ENCODE data around the gene RAB37. TPM values are rescaled to one million over a fixed set of nuclear protein-coding genes. Genes with fewer than 3 reads are reported as not detected.

Gene RAB37
- polyA plus RNA-seq, 1 of the 3 experiments (the other 2 are of a cell fraction) = 0.25 TPM

DNA sequence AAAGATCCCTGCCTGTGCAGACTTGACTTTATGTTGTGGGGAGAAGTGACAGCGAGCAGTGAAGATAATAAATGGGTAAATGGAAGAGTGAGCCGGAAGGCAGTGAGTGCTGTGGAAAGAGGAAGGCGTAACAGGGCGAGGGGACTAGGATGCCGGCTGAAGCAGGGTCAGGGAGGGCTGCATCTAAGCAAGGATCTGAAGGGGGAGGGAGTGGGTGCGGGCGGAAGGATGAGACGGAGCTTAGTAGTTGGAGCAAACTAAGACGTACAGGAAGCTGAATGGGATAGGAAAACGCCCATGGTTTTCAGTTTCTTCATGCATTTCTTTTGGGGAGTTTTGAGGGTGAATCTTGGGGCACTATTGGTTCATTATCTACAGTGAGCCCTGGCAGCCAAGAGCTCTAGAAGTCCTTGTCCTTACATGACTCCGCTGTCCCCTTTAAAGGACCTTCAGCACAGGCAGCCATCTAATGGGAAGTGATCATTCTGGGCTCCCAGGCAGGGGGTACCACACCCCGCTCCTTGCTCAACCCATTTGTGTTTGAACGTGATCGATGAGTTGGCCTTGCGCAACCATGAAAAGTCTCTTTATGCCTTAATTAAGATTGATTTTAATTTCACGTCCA, 49.5 kb downstream of the RAB37 start:
- H3K79me2 ChIP-seq (ENCODE audit: insufficient read depth) = no peaks in the 10 kb centered on the region; the same call in 1 of the 2 replicates
- H3F3A ChIP-seq (replicated peaks; ENCODE audit: insufficient read depth) = no peaks in the 10 kb centered on the region
- no peak for DNase-seq
- ChIA-PET CTCF (interaction anchor here (1.1 to 98.1 kb wide), 6 partner anchors 15 to 129 kb away, joined by 3 to 3869 read pairs (median 231); partner anchors contain the start of genes FDXR, GRIN2C and NHERF1), POLR2A (no interaction called here)
- no peak overlapping the region for H3K9ac ChIP-seq
- no peaks in the 10 kb centered on the region; a peak in 1 of 4 replicates for H3K4me1 ChIP-seq (ENCODE audit: control insufficient read depth in 1 of 2, insufficient read depth in 2 of 2, low read depth in 1 of 2, low read length in 1 of 2)
- no peak overlapping the region for H2AFZ ChIP-seq (ENCODE audit: low read depth)
- H3K36me3 ChIP-seq (replicated peaks in 1 of 2; ENCODE audit: control insufficient read depth in 1 of 2, insufficient read depth in 2 of 2, low read length in 1 of 2) = peaks cover 14 to 24% of the 10 kb centered on the region in 2 experiments
- no peak overlapping the region for H3K4me3 ChIP-seq (ENCODE audit: low read depth in 2 of 2, low read length in 1 of 2)
- H3K9me2 ChIP-seq = no peaks in the 10 kb centered on the region
- TF ChIP-seq TAF1 (IDR thresholded peaks at IDR 0.05; ENCODE audit: borderline replicate concordance, low read depth, low read length) (no peak), SMC3 (IDR thresholded peaks at IDR 0.05; ENCODE audit: low read depth, low read length) (no peak), RFX5 (IDR thresholded peaks at IDR 0.05; ENCODE audit: low read length) (no peak), YY1 (IDR thresholded peaks at IDR 0.05; ENCODE audit: low read depth) (no peak), FOSL2 (IDR thresholded peaks at IDR 0.05; ENCODE audit: borderline replicate concordance, low read depth) (no peak), MXI1 (IDR thresholded peaks at IDR 0.05; ENCODE audit: low read depth, low read length) (no peak), GATA2 (CRISPR knock-in tag; IDR thresholded peaks at IDR 0.05) (no peak), POLR2AphosphoS5 (IDR thresholded peaks at IDR 0.05; ENCODE audit: low read depth, low read length) (no peak), SIN3A (IDR thresholded peaks at IDR 0.05; ENCODE audit: borderline replicate concordance, low read depth, low read length) (no peak), FOXM1 (IDR thresholded peaks at IDR 0.05; ENCODE audit: low read depth) (no peak), TEAD4 (IDR thresholded peaks at IDR 0.05; ENCODE audit: borderline replicate concordance, insufficient read depth) (no peak), RAD21 (IDR thresholded peaks at IDR 0.05; ENCODE audit: low read length) (no peak), CHD2 (IDR thresholded peaks at IDR 0.05; ENCODE audit: low read length, partially characterized antibody) (no peak), EZH2phosphoT487 (IDR thresholded peaks at IDR 0.05; ENCODE audit: borderline replicate concordance, low read depth) (no peak), GABPA (IDR thresholded peaks at IDR 0.05; ENCODE audit: low read depth) (no peak), NRF1 (IDR thresholded peaks at IDR 0.05; ENCODE audit: low read depth, low read length) (no peak)
- TF ChIP-seq, protein P1, sequence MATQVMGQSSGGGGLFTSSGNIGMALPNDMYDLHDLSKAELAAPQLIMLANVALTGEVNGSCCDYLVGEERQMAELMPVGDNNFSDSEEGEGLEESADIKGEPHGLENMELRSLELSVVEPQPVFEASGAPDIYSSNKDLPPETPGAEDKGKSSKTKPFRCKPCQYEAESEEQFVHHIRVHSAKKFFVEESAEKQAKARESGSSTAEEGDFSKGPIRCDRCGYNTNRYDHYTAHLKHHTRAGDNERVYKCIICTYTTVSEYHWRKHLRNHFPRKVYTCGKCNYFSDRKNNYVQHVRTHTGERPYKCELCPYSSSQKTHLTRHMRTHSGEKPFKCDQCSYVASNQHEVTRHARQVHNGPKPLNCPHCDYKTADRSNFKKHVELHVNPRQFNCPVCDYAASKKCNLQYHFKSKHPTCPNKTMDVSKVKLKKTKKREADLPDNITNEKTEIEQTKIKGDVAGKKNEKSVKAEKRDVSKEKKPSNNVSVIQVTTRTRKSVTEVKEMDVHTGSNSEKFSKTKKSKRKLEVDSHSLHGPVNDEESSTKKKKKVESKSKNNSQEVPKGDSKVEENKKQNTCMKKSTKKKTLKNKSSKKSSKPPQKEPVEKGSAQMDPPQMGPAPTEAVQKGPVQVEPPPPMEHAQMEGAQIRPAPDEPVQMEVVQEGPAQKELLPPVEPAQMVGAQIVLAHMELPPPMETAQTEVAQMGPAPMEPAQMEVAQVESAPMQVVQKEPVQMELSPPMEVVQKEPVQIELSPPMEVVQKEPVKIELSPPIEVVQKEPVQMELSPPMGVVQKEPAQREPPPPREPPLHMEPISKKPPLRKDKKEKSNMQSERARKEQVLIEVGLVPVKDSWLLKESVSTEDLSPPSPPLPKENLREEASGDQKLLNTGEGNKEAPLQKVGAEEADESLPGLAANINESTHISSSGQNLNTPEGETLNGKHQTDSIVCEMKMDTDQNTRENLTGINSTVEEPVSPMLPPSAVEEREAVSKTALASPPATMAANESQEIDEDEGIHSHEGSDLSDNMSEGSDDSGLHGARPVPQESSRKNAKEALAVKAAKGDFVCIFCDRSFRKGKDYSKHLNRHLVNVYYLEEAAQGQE (IDR thresholded peaks at IDR 0.05; ENCODE audit: low read depth, low read length) = no peak
- TF ChIP-seq, protein P2, sequence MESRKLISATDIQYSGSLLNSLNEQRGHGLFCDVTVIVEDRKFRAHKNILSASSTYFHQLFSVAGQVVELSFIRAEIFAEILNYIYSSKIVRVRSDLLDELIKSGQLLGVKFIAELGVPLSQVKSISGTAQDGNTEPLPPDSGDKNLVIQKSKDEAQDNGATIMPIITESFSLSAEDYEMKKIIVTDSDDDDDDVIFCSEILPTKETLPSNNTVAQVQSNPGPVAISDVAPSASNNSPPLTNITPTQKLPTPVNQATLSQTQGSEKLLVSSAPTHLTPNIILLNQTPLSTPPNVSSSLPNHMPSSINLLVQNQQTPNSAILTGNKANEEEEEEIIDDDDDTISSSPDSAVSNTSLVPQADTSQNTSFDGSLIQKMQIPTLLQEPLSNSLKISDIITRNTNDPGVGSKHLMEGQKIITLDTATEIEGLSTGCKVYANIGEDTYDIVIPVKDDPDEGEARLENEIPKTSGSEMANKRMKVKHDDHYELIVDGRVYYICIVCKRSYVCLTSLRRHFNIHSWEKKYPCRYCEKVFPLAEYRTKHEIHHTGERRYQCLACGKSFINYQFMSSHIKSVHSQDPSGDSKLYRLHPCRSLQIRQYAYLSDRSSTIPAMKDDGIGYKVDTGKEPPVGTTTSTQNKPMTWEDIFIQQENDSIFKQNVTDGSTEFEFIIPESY (IDR thresholded peaks at IDR 0.05; ENCODE audit: borderline replicate concordance, low read depth) = no peak
- TF ChIP-seq, protein P3, sequence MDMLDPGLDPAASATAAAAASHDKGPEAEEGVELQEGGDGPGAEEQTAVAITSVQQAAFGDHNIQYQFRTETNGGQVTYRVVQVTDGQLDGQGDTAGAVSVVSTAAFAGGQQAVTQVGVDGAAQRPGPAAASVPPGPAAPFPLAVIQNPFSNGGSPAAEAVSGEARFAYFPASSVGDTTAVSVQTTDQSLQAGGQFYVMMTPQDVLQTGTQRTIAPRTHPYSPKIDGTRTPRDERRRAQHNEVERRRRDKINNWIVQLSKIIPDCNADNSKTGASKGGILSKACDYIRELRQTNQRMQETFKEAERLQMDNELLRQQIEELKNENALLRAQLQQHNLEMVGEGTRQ (IDR thresholded peaks at IDR 0.05; ENCODE audit: borderline replicate concordance, low read depth, low read length) = no peak
- TF ChIP-seq, protein P4, sequence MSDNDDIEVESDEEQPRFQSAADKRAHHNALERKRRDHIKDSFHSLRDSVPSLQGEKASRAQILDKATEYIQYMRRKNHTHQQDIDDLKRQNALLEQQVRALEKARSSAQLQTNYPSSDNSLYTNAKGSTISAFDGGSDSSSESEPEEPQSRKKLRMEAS (IDR thresholded peaks at IDR 0.05; ENCODE audit: low read depth) = no peak
- no peaks in the 10 kb centered on the region for H3K27me3 ChIP-seq (ENCODE audit: insufficient read depth)
- H3K9me3 ChIP-seq = no peaks in the 10 kb centered on the region
- no peaks in the 10 kb centered on the region for H4K20me1 ChIP-seq (ENCODE audit: insufficient read depth)
- no peak overlapping the region for H3K4me2 ChIP-seq
- H3K27ac ChIP-seq (ENCODE audit: low read depth in 2 of 2, low read length in 1 of 2) = no peak overlapping the region
- WGBS (ENCODE audit: low lambda C conversion rate) = 93% methylated on average over 16 of the region's 16 CpGs

Measured in SK-N-SH (cell line).